Endothelial cell of umbilical vein (primary cell): ENCODE results near the gene CELF3. TPM values are rescaled to one million over a fixed set of nuclear protein-coding genes. Genes with fewer than 3 reads are reported as not detected.

Experiments
- BruUV-seq: library from RNA; stranded (reverse); fragments of 400-500 nt; replicated peaks from 2 replicates; lab custom pipeline; 2021; lab: Mats Ljungman, UMichigan
- CTCF ChIA-PET: fragments of 300-600, 350-600 bp; sonication (Branson Sonifier 250); formaldehyde crosslinking; loops from one replicate; lab custom pipeline; 2021; ENCODE audit warnings: antibody characterized with exemption, inconsistent platforms; lab: Charles Lee
- POLR2A ChIA-PET: fragments of 300-600, 350-600 bp; sonication (Branson Sonifier 250); formaldehyde crosslinking; loops from one replicate; lab custom pipeline; 2021; ENCODE audit warnings: antibody characterized with exemption, inconsistent platforms; lab: Charles Lee
- DNase-seq: peaks from one replicate; pipeline ENCODE4 v3.0.0-alpha.2; 2011; ENCODE audit warnings: low read depth, low spot score
- FAIRE-seq: peaks from 2 replicates; lab custom pipeline; 2011; peaks lifted over from hg19 to GRCh38; lab: Jason Lieb, UNC
- H2AFZ ChIP-seq: 2 replicates; pipeline ENCODE4 v1.6.0; 2012; ENCODE audit warnings: low read depth, low read length, control low read depth, inconsistent platforms
- H3K27ac ChIP-seq: 2 replicates; pipeline ENCODE4 v1.5.1; 2011; ENCODE audit warnings: low read depth, mild to moderate bottlenecking, control low read depth, low read length, moderate library complexity; ENCODE audit not compliant: insufficient read depth
- H3K27me3 ChIP-seq, 2 experiments: 2 replicates each; pipeline versions ENCODE4 v1.6.0 to v1.6.1; 2011; ENCODE audit warnings: low read length in 2 of 2, mixed read lengths in 1 of 2; ENCODE audit not compliant: control insufficient read depth in 2 of 2, insufficient read depth in 2 of 2
- H3K36me3 ChIP-seq, 2 experiments: 2 replicates in 1 of 2; 3 replicates in 1 of 2; pipeline ENCODE4 v1.5.1; 2011; ENCODE audit warnings: low read length in 2 of 2, mild to moderate bottlenecking in 1 of 2, moderate library complexity in 1 of 2; ENCODE audit not compliant: control insufficient read depth in 2 of 2, insufficient read depth in 2 of 2; ENCODE audit errors: extremely low read depth in 1 of 2
- H3K4me1 ChIP-seq: 3 replicates; pipeline ENCODE4 v1.5.1; 2011; ENCODE audit warnings: mild to moderate bottlenecking, low read length; ENCODE audit not compliant: control insufficient read depth, insufficient read depth; ENCODE audit errors: extremely low read depth
- H3K4me2 ChIP-seq: 2 replicates; pipeline ENCODE4 v1.6.1; 2011; ENCODE audit warnings: low read length, control low read depth, mixed read lengths; ENCODE audit not compliant: insufficient read depth
- H3K4me3 ChIP-seq, 3 experiments: fragments of 200-600 bp in 1 of 3; sonication (generic), shearing (Covaris generic) in 1 of 3; replicated peaks in 1 of 3; 2 replicates each; pipeline ENCODE4 v1.5.1; 2011 to 2016; ENCODE audit warnings: control low read depth in 3 of 3, low read length in 3 of 3, mild to moderate bottlenecking in 2 of 3, inconsistent platforms in 1 of 3, low read depth in 1 of 3, moderate library complexity in 1 of 3; ENCODE audit not compliant: insufficient read depth in 1 of 3
- H3K79me2 ChIP-seq: 2 replicates; pipeline ENCODE4 v1.6.0; 2012; ENCODE audit warnings: low read length, inconsistent platforms; ENCODE audit not compliant: control insufficient read depth, insufficient read depth
- H3K9ac ChIP-seq: replicated peaks from 2 replicates; pipeline ENCODE3; 2011; ENCODE audit warnings: low read length, control low read depth; ENCODE audit not compliant: insufficient read depth; ENCODE audit errors: extremely low read depth
- H3K9me1 ChIP-seq: replicated peaks from 3 replicates; pipeline ENCODE4 v1.6.0; 2011; ENCODE audit warnings: mild to moderate bottlenecking, low read length; ENCODE audit not compliant: control insufficient read depth, insufficient read depth; ENCODE audit errors: extremely low read depth
- H3K9me3 ChIP-seq: replicated peaks from 2 replicates; pipeline ENCODE4 v1.5.1; 2012; ENCODE audit warnings: low read length, inconsistent platforms; ENCODE audit not compliant: control insufficient read depth, insufficient read depth
- H4K20me1 ChIP-seq: replicated peaks from 2 replicates; pipeline ENCODE3; 2011; ENCODE audit warnings: mild to moderate bottlenecking, low read length; ENCODE audit not compliant: control insufficient read depth, insufficient read depth; ENCODE audit errors: extremely low read depth
- EZH2 ChIP-seq: IDR thresholded peaks from 2 replicates; pipeline ENCODE4 v1.6.1; 2012; ENCODE audit warnings: borderline replicate concordance, low read depth, mild to moderate bottlenecking, moderate library complexity, low read length, inconsistent platforms; ENCODE audit not compliant: severe bottlenecking
- FOS ChIP-seq: IDR thresholded peaks from 2 replicates; pipeline ENCODE4 v1.6.1; 2011; ENCODE audit warnings: mild to moderate bottlenecking, low read length, moderate library complexity, borderline replicate concordance; ENCODE audit not compliant: insufficient read depth
- GATA2 ChIP-seq: IDR thresholded peaks from 2 replicates; pipeline ENCODE4 v1.7.0; 2011; ENCODE audit warnings: low read depth, mild to moderate bottlenecking, moderate library complexity, mixed read lengths, low read length; ENCODE audit not compliant: insufficient read length, insufficient read depth
- JUN ChIP-seq: IDR thresholded peaks from 2 replicates; pipeline ENCODE4 v1.6.1; 2011; ENCODE audit warnings: borderline replicate concordance, low read depth; ENCODE audit not compliant: insufficient read length, insufficient read depth
- MYC ChIP-seq: IDR thresholded peaks from one replicate; pipeline ENCODE4 v1.6.1; 2011; ENCODE audit warnings: mild to moderate bottlenecking, low read depth, low read length
- POLR2A ChIP-seq: IDR thresholded peaks from 2 replicates; pipeline ENCODE4 v1.6.1; 2012; ENCODE audit warnings: low read depth, mild to moderate bottlenecking, control low read depth, low read length
- POLR2AphosphoS5 ChIP-seq: IDR thresholded peaks from 2 replicates; pipeline ENCODE4 v1.6.1; 2012; ENCODE audit warnings: low read depth, mild to moderate bottlenecking, control low read depth, low read length, moderate library complexity; ENCODE audit not compliant: insufficient read depth
- dilution Hi-C: fragments of 300-500 bp; cut with MboI; formaldehyde crosslinking; loops from one replicate; pipeline ENCODE4 v1.15.0; 2019; ENCODE audit warnings: low sequenced_read_pairs; ENCODE audit not compliant: extremely low pct_ligation_motif_present
- intact Hi-C: fragments of 100-400 bp; cut with micrococcal nuclease; formaldehyde crosslinking; loops from one replicate; pipeline ENCODE4 v1.10.0; 2022
- polyA plus RNA-seq, 4 experiments: library from polyadenylated mRNA; depleted of rRNA in 3 of 4; stranded (reverse) in 3 of 4; unstranded in 1 of 4; fragments of >200 nt; gene quantifications; 2 replicates each; pipeline versions ENCODE4 v1.2.1 to v1.2.3, GENCODE V29; 2011 to 2012; ENCODE audit warnings: missing spikeins in 1 of 4
- total RNA-seq: library from RNA; stranded (reverse); gene quantifications from 2 replicates; pipeline ENCODE4 v1.2.3, GENCODE V29; 2021
- TF ChIP-seq, protein P1 (sequence below): IDR thresholded peaks from 2 replicates; pipeline ENCODE4 v1.6.1; 2011; ENCODE audit not compliant: insufficient read depth, insufficient read length
- TF ChIP-seq, protein P2 (sequence below), 2 donors: IDR thresholded peaks; 1 replicate in 1 of 2; 2 replicates in 1 of 2; pipeline ENCODE4 v1.5.1; 2011; ENCODE audit warnings: low read length in 2 of 2, mild to moderate bottlenecking in 2 of 2, moderate library complexity in 2 of 2, control low read depth in 1 of 2, inconsistent platforms in 1 of 2, low read depth in 1 of 2; ENCODE audit not compliant: insufficient read depth in 1 of 2; ENCODE audit errors: extremely low read depth in 1 of 2

Gene CELF3
- total and polyA plus RNA-seq, 2 donors (not counting 3 experiments of a cell fraction or from before 2014, with no cell fraction given) = not detected

DNA sequence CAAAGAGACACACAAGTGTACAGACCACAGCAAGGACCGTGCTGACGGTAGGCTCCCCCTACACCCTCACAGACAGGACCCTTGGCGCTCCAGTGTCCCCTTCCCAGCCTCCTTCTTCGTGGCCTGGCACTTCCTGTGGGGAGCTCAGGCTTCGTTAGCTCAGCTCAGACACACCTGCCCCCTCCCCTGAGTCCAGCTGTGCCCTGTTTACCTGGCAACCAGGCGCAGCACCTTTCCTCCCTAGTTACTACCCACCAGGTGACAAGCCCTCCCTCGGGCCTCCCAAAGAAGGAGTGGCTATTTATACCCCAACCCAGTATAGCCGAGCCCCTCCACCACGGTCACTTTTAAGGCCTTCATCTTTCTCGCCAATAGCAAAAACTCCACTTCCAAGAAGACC lies 4.7 kb downstream of the CELF3 start:
- dilution Hi-C loops = no loop called here
- no peak overlapping the region for H3K4me2 ChIP-seq
- no TSS peak for BruUV-seq
- H3K9ac ChIP-seq = no peak overlapping the region
- no peaks in the 10 kb centered on the region for H3K79me2 ChIP-seq
- intact Hi-C loops = no loop called here
- H3K4me3 ChIP-seq = no peak overlapping the region
- H3K4me1 ChIP-seq = no peaks in the 10 kb centered on the region
- no peaks in the 10 kb centered on the region for H3K36me3 ChIP-seq
- no peaks in the 10 kb centered on the region for H3K9me1 ChIP-seq
- POLR2A ChIA-PET = no interaction called here
- H3K9me3 ChIP-seq = no peaks in the 10 kb centered on the region
- no peak overlapping the region for H3K27ac ChIP-seq
- no peak for DNase-seq
- CTCF ChIA-PET = no interaction called here
- H2AFZ ChIP-seq = no peak overlapping the region
- peaks cover 9 to 21% of the 10 kb centered on the region in 2 experiments for H3K27me3 ChIP-seq
- TF ChIP-seq, protein P1, sequence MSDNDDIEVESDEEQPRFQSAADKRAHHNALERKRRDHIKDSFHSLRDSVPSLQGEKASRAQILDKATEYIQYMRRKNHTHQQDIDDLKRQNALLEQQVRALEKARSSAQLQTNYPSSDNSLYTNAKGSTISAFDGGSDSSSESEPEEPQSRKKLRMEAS = no peak
- no peak for TF ChIP-seq MYC
- no peak for TF ChIP-seq POLR2A
- TF ChIP-seq EZH2 = no peak
- no peak for TF ChIP-seq GATA2
- no peak for TF ChIP-seq JUN
- TF ChIP-seq, protein P2, sequence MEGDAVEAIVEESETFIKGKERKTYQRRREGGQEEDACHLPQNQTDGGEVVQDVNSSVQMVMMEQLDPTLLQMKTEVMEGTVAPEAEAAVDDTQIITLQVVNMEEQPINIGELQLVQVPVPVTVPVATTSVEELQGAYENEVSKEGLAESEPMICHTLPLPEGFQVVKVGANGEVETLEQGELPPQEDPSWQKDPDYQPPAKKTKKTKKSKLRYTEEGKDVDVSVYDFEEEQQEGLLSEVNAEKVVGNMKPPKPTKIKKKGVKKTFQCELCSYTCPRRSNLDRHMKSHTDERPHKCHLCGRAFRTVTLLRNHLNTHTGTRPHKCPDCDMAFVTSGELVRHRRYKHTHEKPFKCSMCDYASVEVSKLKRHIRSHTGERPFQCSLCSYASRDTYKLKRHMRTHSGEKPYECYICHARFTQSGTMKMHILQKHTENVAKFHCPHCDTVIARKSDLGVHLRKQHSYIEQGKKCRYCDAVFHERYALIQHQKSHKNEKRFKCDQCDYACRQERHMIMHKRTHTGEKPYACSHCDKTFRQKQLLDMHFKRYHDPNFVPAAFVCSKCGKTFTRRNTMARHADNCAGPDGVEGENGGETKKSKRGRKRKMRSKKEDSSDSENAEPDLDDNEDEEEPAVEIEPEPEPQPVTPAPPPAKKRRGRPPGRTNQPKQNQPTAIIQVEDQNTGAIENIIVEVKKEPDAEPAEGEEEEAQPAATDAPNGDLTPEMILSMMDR (IDR thresholded peaks at IDR 0.05; ENCODE audit: extremely low read depth in 1 of 2, insufficient read depth in 1 of 2, low read depth in 1 of 2, low read length in 2 of 2) = no peak
- TF ChIP-seq POLR2AphosphoS5 = no peak
- TF ChIP-seq FOS = no peak
- no peaks in the 10 kb centered on the region for H4K20me1 ChIP-seq
- no peak for FAIRE-seq
